Suppressor macrophage treated with lipopolysaccharide for 1 hour (primary cell): ENCODE results near the gene LRRFIP1.
"Not testable (repeated sequence)": the region's sequence is repeated elsewhere in the genome, so short reads cannot be mapped to it uniquely, and the experiment has no call there.

Experiments
- DNase-seq, 3 donors: peaks; one replicate each; pipeline ENCODE4 v3.0.0-alpha.2; 2020 to 2022

Gene LRRFIP1

GRCh38 chr2:237749002-237749401 is 121.6 kb downstream of the LRRFIP1 start:
- DNase-seq: no peak

DNA sequence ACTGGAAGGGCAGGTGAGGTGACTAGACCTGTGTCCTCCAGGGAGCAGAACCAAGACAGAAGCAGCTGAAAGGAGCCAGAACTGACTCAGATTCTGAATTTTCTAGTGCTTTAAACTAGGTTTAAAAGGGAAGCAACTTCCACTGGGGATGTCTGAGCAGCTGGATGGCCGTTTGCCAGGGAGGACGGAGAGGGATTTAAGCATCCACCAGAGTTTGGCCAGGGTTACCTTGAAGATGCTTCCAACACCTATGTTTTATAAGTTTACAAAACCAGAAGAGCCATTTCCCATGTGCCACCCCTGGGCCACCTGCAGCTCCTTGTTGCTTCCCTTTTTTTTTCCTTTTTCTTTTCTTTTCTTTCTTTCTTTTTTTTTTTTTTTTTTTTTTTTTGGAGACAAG is 122.6 kb downstream of the LRRFIP1 start:
- DNase-seq: no peak

DNA sequence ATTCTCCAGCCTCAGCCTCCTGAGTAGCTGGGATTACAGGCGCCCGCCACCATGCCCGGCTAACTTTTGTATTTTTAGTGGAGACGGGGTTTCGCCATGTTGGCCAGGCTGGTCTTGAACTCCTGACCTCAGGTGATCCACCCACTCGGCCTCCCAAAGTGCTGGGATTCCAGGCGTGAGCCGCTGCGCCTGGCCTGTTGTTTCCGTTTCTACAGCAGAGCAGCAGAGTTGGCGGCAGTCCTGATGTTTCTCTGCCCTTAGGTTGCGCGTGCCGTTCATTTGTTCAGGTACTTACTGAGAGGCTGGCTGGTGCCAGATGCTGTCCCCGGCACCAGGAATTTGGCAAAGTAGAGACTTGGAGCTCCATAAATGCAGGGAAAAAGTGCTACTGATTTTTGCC is 123.1 kb downstream of the LRRFIP1 start:
- DNase-seq: not testable (repeated sequence)

DNA sequence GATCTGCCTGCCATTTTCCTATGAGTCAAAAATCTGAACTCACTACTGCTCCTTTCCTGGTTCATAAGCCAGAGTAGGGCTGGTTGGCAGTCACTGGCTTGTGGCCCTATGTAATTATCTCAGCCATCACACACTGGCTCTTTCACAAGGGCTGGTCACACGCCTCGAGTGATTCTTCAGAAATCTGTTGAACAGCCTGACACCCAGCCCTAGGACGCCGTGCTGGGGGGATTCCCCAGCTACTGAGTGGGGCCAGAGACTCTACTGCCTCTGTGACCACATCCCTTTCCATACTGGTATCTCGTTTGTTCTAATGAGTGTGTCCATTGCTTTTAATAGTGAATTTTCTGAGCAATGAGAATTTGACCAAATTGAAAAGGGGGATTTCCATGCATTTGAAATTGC is 125.4 kb downstream of the LRRFIP1 start:
- peak; percentile 80 to 91 (median 87) for DNase-seq

GRCh38 chr2:237754182-237754581 is 126.8 kb downstream of the LRRFIP1 start:
- DNase-seq: no peak

DNA sequence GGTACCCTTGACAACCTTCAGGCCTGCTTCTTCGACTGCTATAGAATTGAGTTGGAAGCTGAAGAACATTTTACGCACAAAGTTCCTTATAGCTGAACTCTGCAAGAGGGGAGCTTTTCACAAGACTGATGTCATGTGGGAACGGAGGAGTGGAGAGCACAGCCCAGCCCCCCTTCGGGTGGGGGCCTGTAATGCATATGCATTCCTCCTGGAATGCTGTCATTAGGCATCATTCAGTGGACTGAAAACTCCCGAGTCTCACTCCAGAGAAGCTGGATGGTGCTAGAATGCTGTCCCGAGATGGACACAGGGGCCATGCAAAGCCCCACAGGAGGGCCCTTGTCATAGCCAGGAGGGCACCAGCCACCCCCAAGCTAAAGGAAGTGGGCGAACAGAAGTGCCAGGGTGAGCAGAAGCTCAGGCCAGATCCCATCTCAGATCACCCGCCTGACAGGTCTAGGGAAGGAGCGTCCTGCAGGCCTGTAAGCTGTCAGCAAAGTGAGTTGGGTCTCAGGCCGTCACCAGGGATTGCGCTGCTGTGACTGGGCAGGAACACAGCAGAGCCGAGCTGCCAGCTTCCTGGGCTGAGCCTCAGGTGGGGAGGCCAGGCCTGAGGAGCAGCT is 127.3 kb downstream of the LRRFIP1 start:
- DNase-seq: no peak

DNA sequence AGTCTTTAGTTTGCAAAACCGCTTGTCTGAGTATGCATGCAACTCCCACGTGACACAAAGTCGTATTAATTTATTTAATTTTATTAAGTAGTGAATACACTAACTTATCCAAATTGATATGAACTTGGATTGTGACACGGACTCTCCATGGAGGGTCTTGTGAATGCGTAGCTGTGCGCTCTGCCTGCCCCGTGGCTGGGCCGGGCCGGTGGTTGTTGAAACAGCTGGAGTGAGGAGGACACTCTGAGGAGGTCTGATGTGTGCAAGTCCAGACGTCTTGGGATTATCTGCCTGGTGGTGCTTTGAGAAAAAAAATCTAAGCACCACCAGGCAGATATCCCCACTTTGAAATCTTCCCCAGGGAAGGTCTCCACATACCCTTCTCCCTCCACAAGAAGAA is 130.2 kb downstream of the LRRFIP1 start:
- no peak for DNase-seq

- no peak for DNase-seq
Observed at GRCh38 chr2:237758185-237758584, 130.8 kb downstream of the LRRFIP1 start.

DNA sequence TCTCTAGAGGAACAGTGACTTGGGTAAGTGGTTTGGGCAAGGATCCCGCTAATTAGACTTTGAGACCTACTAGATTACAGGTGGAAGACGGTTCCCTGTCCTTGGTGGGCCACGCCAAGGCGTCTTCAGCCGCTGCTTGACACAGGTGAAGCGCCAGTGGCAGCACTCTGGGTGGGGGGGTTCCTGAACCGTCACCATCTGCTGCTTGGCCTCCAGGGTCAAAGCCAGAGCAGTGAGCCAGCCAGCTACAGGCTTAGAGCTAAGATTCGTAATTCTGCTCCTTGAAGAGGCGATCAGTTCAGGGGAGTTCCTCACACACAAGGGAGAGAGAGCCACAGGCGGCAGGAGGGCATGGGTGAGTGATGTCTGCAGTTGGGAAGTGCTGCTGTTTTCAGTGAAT is 131.8 kb downstream of the LRRFIP1 start:
- DNase-seq: no peak

GRCh38 chr2:237760506-237761502 is 133.4 kb downstream of the LRRFIP1 start:
- DNase-seq: no peak

DNA sequence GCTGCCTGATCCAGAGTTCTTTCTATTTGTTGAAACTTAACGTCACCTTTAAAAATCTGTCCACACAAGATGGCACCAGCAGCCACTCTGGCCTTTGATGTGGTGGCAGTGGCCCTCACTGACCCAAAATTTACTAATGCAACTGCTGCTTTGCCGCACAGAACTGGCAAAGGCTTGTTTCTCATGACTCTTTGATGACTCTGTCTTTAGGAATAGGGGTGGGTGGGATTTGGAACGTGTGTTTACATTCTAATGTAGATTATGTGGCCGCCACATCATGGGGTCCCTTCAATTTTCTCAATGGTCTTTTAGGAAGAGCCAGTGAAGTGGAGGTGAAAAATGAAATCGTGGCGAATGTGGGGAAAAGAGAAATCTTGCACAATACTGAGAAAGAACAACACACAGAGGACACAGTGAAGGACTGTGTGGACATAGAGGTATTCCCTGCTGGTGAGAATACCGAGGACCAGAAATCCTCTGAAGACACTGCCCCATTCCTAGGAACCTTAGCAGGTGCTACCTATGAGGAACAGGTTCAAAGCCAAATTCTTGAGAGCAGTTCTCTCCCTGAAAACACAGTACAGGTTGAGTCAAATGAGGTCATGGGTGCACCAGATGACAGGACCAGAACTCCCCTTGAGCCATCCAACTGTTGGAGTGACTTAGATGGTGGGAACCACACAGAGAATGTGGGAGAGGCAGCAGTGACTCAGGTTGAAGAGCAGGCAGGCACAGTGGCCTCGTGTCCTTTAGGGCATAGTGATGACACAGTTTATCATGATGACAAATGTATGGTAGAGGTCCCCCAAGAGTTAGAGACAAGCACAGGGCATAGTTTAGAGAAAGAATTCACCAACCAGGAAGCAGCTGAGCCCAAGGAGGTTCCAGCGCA is 135.2 kb downstream of the LRRFIP1 start:
- not testable (repeated sequence) for DNase-seq

DNA sequence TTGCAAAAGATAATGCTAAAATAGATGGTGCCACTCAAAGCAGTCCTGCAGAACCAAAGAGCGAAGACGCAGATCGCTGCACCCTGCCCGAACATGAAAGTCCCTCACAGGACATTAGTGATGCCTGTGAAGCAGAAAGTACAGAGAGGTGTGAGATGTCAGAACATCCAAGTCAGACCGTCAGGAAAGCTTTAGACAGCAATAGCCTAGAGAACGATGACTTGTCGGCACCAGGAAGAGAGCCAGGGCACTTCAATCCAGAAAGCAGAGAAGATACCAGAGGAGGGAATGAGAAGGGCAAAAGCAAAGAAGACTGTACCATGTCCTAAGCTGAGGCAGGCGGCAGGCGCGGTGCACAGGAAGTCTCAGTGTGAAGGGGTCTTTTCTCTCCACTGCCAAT is 136.4 kb downstream of the LRRFIP1 start:
- no peak for DNase-seq

GRCh38 chr2:237765122-237765521 is 137.7 kb downstream of the LRRFIP1 start:
- DNase-seq: not testable (repeated sequence)

DNA sequence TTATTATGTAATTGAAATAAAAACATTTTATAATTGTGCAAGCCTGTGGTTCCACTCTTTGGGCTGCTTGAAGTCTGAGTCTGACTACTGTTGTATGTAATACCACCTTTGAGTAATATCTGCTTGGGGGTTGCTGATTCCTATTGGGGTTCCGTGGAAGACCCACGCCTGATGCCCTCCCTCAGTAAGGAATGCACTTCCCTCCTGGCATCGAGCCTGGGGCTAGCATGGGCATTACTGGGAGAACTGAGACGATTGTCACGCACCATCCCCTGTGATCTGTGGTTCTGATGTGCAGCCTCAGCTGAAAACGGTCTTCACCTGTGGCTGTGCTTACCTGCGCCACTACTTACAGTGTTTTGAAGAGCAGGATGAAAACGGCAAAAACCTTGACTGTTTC is 138.5 kb downstream of the LRRFIP1 start:
- DNase-seq: peak in 1 of 3 donors; percentile 10

- DNase-seq: no peak
Observed at GRCh38 chr2:237766340-237766739, 139.0 kb downstream of the LRRFIP1 start.

DNA sequence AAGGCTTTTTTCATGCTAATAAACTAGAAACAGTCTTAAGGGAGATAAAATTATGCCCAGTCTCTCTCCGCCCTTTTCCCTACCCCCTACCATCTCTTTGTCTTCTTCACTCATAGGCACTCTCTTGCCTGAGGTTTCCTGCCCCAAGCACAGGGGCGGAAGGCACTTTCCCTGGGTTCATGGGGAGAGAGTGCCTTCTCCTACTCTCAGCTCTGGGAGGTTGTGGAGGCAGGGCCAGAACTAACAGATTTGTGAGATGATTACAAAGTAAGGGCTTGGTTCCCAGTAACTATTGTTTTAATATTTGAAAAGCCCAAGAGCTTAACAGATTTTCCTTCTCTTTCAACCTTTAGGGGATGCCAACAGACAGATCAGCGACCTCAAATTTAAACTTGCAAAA is 145.1 kb downstream of the LRRFIP1 start:
- DNase-seq: no peak

DNA sequence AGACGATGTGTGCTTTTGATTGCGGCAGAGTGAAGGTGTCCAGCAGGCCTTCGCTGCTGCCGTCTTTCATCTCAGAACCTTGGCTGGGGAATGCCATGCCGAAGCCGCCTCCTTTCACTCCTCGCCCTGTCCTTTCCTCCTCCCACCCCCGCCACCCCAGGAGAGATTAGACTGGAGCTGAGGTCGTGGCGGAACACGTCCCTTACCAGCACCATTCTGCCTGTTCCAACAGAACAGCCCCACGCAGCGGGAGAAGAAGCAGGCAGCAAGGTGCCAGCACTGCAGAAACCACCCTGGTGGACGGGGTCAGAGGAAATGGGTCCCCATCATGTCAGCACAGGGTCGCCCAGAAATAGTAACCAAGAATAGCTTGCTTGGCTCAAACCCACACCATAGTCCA is 146.4 kb downstream of the LRRFIP1 start:
- DNase-seq: no peak

DNA sequence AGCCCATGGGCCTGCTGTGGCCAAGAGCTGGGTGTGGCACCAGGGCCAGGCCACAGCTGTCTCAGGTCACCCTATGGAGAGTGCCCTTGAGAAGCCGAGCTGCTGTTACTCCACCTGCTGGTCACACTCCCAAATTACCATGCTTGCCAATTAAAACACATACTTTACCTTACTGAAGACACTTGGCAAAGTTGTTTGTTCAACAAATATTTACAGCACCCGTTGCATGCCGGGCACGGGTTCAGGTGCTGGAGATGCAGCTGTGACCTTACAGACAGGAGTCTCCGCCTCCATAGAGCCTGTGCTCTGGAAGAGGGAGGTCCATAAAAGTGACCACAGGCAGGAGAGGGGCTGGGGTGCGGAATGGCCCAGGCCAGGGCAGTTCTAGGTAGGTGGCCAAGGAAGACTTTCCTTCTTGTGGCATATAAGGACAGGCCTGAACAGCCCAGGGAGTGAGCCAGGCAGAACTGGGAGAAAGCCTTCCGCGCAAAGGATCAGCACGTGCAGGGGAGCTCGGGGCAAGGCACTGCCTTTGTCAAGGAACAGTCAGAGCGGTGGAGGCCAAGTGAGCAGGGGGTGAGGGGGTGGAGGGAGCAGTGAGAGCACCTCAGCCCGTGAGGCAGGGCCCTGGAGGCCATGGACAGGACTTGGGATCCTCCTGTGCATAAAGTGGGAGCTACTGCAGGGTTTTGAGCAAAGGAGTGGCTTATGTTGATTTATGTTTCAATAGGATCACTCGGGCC is 147.6 kb downstream of the LRRFIP1 start:
- peak; percentile 61 to 68 (median 63) for DNase-seq

GRCh38 chr2:237779521-237779920 is 152.1 kb downstream of the LRRFIP1 start:
- no peak for DNase-seq

DNA sequence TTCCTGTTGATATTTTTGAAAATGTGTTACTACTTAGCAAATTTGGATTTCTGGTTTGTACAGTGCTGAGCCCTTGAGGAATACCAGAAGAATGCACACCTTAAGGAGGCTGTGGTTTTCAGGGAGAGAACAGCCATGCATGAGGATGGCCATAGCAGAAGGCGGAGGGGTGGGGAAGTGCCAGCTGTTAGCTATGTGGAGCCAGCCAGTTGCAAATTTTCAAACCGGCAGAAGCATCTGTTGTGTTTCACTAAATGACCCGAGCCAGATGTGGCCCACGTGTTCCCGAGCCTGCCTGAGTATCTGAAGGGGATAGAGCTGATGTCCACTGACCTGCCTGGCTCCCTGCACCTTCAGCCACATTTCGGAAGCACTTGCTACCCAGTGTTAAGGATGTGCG is 154.8 kb downstream of the LRRFIP1 start:
- no peak for DNase-seq

DNA sequence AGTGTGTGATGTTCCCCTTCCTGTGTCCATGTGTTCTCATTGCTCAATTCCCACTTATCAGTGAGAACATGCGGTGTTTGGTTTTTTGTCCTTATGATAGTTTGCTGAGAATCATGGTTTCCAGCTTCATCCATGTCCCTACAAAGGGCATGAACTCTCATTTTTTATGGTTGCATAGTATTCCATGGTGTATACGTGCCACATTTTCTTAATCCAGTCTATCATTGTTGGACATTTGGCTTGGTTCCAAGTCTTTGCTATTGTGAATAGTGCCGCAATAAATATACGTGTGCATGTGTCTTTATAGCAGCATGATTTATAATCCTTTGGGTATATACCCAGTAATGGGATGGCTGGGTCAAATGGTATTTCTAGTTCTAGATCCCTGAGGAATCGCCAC is 156.3 kb downstream of the LRRFIP1 start:
- DNase-seq: not testable (repeated sequence)

- DNase-seq: no peak
Observed at GRCh38 chr2:237786936-237787335, 159.5 kb downstream of the LRRFIP1 start.
